Measurements from ENCODE around the gene DALRD3. TPM values are rescaled to one million over a fixed set of nuclear protein-coding genes. Genes with fewer than 3 reads are reported as not detected.

Gene DALRD3
- total and polyA plus RNA-seq, 2 donors from 2014 or later: 41.6 to 46.8 TPM

DNA sequence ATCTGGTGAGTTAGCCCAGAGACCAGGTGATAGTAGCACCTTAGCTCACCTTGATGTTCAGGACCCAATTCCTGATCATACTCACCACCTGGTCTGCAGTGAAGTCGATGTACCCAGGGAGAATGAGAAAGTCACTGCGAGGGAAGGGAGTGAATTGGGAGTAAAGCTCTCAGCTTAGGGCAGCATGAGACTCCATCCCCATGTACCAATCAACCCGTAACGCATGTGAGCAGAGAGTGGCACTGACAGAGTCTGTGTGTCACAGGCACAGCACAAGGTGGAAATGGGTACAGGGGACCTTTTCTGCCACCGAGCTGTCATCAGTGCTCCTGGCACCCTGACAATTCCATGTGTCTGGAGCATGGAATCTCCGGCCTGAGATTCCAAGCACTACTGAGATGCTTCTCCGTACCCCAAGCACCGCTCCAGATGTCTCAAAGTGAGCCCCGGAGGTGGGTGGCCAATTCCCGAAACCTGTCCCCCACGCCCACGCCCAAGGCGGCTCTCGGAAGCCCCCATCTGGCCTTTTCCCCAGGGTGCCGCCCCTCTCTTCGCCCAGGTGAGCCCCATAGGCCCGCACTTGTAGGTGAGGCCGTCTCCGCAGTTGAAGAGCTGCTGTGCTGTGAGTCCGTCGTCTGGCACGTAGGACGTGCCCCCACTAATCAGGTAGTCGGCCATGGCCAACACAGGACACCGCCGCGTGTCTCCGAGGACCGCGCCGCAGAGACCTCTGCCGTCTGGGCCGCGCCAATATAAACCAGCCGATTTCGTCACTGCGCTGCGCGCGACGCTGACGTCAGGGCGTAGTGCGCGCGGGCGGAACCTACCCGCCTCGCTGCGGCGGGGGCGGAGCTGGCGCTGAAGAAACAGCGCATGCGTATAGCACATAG, 10.5 kb upstream of the DALRD3 start, which contains the start of gene IMPDH2:
Gene IMPDH2 (minus strand): TSS at position 726 of the 890 bp plus-strand sequence. CDS start 48 bp downstream, at position 678.
- Histone ChIP-seq H3K36me3 (ENCODE audit: control insufficient read depth in 2 of 3, insufficient read depth in 3 of 3, low read length in 3 of 3) (peaks cover 15 to 66% (median 42%) of the 10 kb centered on the region in 3 donors), H3K27ac (ENCODE audit: low read depth in 2 of 2, low read length in 2 of 2) (peak within 1 kb of the TSS; percentile 93 to 97), H3K4me3 (ENCODE audit: low read length in 3 of 3) (peak within 1 kb of the TSS; percentile 65 to 87 (median 78)), H3K9me3 (ENCODE audit: control insufficient read depth in 2 of 3, insufficient read depth in 1 of 3, low read length in 3 of 3) (no peaks in the 10 kb centered on the region), H3K9ac (ENCODE audit: low read length in 3 of 3) (peak within 1 kb of the TSS; percentile 65 to 96 (median 82)), H3K4me1 (ENCODE audit: control insufficient read depth in 2 of 3, insufficient read depth in 2 of 3, low read depth in 1 of 3, low read length in 3 of 3) (peaks cover 0 to 17% (median 9%) of the 10 kb centered on the region in 3 donors), H3K27me3 (ENCODE audit: control insufficient read depth, insufficient read depth, low read length) (no peaks in the 10 kb centered on the region)
- peak; percentile 32 for FAIRE-seq
- intact Hi-C loops (cut with DNase I): no loop called here
- peak; percentile 93 to 98 (median 97) for DNase-seq
- TF ChIP-seq, protein P1, sequence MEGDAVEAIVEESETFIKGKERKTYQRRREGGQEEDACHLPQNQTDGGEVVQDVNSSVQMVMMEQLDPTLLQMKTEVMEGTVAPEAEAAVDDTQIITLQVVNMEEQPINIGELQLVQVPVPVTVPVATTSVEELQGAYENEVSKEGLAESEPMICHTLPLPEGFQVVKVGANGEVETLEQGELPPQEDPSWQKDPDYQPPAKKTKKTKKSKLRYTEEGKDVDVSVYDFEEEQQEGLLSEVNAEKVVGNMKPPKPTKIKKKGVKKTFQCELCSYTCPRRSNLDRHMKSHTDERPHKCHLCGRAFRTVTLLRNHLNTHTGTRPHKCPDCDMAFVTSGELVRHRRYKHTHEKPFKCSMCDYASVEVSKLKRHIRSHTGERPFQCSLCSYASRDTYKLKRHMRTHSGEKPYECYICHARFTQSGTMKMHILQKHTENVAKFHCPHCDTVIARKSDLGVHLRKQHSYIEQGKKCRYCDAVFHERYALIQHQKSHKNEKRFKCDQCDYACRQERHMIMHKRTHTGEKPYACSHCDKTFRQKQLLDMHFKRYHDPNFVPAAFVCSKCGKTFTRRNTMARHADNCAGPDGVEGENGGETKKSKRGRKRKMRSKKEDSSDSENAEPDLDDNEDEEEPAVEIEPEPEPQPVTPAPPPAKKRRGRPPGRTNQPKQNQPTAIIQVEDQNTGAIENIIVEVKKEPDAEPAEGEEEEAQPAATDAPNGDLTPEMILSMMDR (IDR thresholded peaks at IDR 0.05; ENCODE audit: borderline replicate concordance, extremely low read depth, insufficient read depth): peak; percentile 39

DNA sequence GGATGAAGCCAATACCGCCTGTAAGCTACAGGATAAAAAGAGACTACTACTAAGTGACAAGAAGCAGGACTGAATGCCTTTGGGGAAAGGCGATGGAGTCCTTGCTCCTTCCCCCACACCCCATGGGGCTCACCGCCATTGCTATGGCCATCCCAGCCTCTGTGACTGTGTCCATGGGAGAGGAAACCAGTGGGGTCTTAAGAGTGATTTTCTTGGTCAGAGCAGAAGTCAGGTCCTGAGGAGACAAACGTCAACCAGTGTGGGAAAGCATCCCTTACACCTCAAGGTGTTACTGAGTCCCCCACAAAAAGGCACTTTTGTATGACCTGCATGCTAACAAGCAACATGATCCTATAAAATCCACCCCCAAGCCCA, 9.9 kb upstream of the DALRD3 start:
- FAIRE-seq (no peak), DNase-seq (no peak)
- Histone ChIP-seq H3K27me3 (ENCODE audit: control insufficient read depth, insufficient read depth, low read length) (no peaks in the 10 kb centered on the region), H3K4me1 (ENCODE audit: control insufficient read depth in 2 of 3, insufficient read depth in 2 of 3, low read depth in 1 of 3, low read length in 3 of 3) (peaks cover 0 to 18% (median 9%) of the 10 kb centered on the region in 3 donors), H3K9ac (ENCODE audit: low read length in 3 of 3) (peak overlapping the region; percentile 65 to 96 (median 82)), H3K4me3 (ENCODE audit: low read length in 3 of 3) (peak overlapping the region; percentile 65 to 87 (median 78)), H3K36me3 (ENCODE audit: control insufficient read depth in 2 of 3, insufficient read depth in 3 of 3, low read length in 3 of 3) (peaks cover 18 to 67% (median 42%) of the 10 kb centered on the region in 3 donors), H3K27ac (ENCODE audit: low read depth in 2 of 2, low read length in 2 of 2) (peak overlapping the region in 1 of 2 donors; percentile 97), H3K9me3 (ENCODE audit: control insufficient read depth in 2 of 3, insufficient read depth in 1 of 3, low read length in 3 of 3) (no peaks in the 10 kb centered on the region)
- TF ChIP-seq, protein P1 (IDR thresholded peaks at IDR 0.05; ENCODE audit: borderline replicate concordance, extremely low read depth, insufficient read depth): no peak
- intact Hi-C loops (cut with DNase I): no loop called here

DNA sequence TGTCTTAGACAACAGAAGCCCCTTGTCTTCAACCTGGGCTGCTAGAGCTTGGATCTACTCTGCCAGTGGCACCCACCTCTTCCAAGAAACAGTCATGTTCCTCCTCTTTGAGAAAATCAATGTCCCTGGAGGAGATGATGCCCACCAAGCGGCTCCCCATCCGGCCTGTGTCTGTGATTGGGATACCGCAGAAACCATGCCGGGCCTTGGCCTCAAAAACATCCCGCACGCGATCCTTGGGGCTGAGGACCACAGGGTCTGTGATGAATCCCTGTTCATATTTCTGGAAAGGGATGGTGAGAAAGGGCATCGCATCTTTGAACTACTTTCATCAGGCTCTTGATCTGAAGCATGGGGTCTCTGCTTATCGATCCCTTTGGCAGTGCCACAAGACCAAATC, 9.3 kb upstream of the DALRD3 start:
- intact Hi-C loops (cut with DNase I): no loop called here
- Histone ChIP-seq H3K4me1 (ENCODE audit: control insufficient read depth in 2 of 3, insufficient read depth in 2 of 3, low read depth in 1 of 3, low read length in 3 of 3) (peaks cover 0 to 24% (median 9%) of the 10 kb centered on the region in 3 donors), H3K9me3 (ENCODE audit: control insufficient read depth in 2 of 3, insufficient read depth in 1 of 3, low read length in 3 of 3) (no peaks in the 10 kb centered on the region), H3K9ac (ENCODE audit: low read length in 3 of 3) (no peak overlapping the region), H3K4me3 (ENCODE audit: low read length in 3 of 3) (no peak overlapping the region), H3K27ac (ENCODE audit: low read depth in 2 of 2, low read length in 2 of 2) (no peak overlapping the region), H3K27me3 (ENCODE audit: control insufficient read depth, insufficient read depth, low read length) (no peaks in the 10 kb centered on the region), H3K36me3 (ENCODE audit: control insufficient read depth in 2 of 3, insufficient read depth in 3 of 3, low read length in 3 of 3) (peaks cover 15 to 60% (median 35%) of the 10 kb centered on the region in 3 donors)
- DNase-seq: peak in 1 of 5 donors; percentile 34
- TF ChIP-seq, protein P1 (IDR thresholded peaks at IDR 0.05; ENCODE audit: borderline replicate concordance, extremely low read depth, insufficient read depth): no peak
- no peak for FAIRE-seq
